Bronchial smooth muscle cell (primary cell): ENCODE data around the gene TCF20. TPM values are rescaled to one million over a fixed set of nuclear protein-coding genes. Genes with fewer than 3 reads are reported as not detected.

Experiments used
- total RNA-seq: library from RNA; depleted of rRNA; stranded (reverse); fragments of >200 nt; gene quantifications from 2 replicates; pipeline ENCODE4 v1.2.1, GENCODE V29; 2014

TCF20 gene
- 13.6 and 14.5 TPM in 2 replicates for total RNA-seq

DNA sequence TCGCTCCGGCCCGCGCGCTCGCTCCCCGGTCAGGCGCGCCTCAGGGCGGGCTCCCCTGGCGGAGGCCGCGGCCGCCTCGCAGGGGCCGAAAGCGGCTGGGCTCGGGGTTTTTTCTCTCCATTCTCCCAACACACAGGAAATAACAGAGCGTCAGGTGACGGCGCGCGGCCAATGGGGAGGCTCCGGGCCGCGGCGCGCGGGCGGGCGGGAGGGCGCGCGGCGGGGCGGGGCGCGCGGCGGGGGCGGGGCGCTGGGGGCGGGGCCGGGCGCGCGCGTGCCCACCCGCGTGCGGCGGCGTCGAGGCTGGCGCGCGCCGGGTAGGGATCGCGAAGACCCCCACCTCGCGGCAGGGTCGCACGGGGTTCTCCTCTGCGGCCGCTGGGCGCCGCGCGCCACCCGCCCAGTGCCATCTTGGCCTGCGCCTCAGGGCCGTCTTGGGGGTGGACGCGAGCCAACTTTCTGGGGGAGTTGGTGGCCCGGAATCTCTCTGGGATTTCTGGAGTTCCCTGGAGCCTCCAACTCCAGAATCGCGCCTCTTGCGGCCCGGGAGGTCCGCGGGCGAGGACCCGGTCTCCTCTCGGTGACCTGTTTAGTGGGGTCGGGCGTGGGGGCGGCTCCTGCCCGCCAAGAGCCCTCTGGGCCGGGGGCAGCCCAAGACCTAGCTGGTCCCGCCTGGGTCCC lies at the start of gene TCF20:
TSS of gene TCF20 (minus strand) at position 144 of the 681 bp plus-strand sequence. CDS start 55,348 bp downstream, outside the sequence.

Other genes starting within 250 kb of the TCF20 start
- gene NAGA, start 199.8 kb downstream of the TCF20 start, total RNA-seq, result 30.9 and 43.1 TPM in 2 replicates
- gene PHETA2, start 196.4 kb downstream of the TCF20 start, total RNA-seq, result 10.4 and 20.0 TPM in 2 replicates
- 12.3 and 12.8 TPM in 2 replicates for gene SMDT1, start 191.0 kb downstream of the TCF20 start, total RNA-seq
- 72.2 and 94.8 TPM in 2 replicates for gene NDUFA6, start 179.9 kb downstream of the TCF20 start, total RNA-seq
- 0.16 and 0.60 TPM in 2 replicates for gene CYP2D6, start 139.8 kb downstream of the TCF20 start, total RNA-seq
- under 0.01 TPM in 1 of 2 replicates, not detected in the other for gene NFAM1, start 161.8 kb upstream of the TCF20 start, total RNA-seq
- gene RRP7A, start 249.1 kb upstream of the TCF20 start, total RNA-seq, result 17.4 and 18.3 TPM in 2 replicates